HEK293 (cell line): ENCODE data around the gene TIMM13.

Experiments
- GLIS2 ChIP-seq: fragments of 450-650 bp; formaldehyde crosslinking; IDR thresholded peaks from 2 replicates; pipeline ENCODE4 v1.5.1; 2016; ENCODE audit warnings: missing biosample characterization, missing genetic modification characterization
- HIC1 ChIP-seq: fragments of 450-650 bp; formaldehyde crosslinking; IDR thresholded peaks from 2 replicates; pipeline ENCODE4 v1.5.1; 2016; ENCODE audit warnings: missing biosample characterization, missing genetic modification characterization
- HOXC10 ChIP-seq: sonication (generic); formaldehyde crosslinking; IDR thresholded peaks from 2 replicates; pipeline ENCODE4 v1.8.1; 2023; ENCODE audit warnings: mild to moderate bottlenecking, missing genetic modification reagents
- IKZF3 ChIP-seq: fragments of 450-650 bp; IDR thresholded peaks from 2 replicates; pipeline ENCODE4 v1.5.0; 2018; ENCODE audit warnings: missing biosample characterization, mild to moderate bottlenecking, missing genetic modification characterization, moderate library complexity
- INSM2 ChIP-seq: fragments of 450-650 bp; formaldehyde crosslinking; IDR thresholded peaks from 2 replicates; pipeline ENCODE4 v1.5.1; 2016; ENCODE audit warnings: missing biosample characterization, missing genetic modification characterization
- PATZ1 ChIP-seq: fragments of 450-650 bp; formaldehyde crosslinking; IDR thresholded peaks from 2 replicates; pipeline ENCODE4 v1.5.1; 2016; ENCODE audit warnings: missing biosample characterization, missing genetic modification characterization
- RBAK ChIP-seq: fragments of 450-650 bp; formaldehyde crosslinking; IDR thresholded peaks from 2 replicates; pipeline ENCODE4 v1.5.1; 2016; ENCODE audit warnings: missing biosample characterization, missing genetic modification characterization
- SCRT2 ChIP-seq: fragments of 450-650 bp; formaldehyde crosslinking; IDR thresholded peaks from 2 replicates; pipeline ENCODE4 v1.5.1; 2016; ENCODE audit warnings: missing biosample characterization, missing genetic modification characterization
- SP7 ChIP-seq: fragments of 450-650 bp; formaldehyde crosslinking; IDR thresholded peaks from 2 replicates; pipeline ENCODE4 v1.5.1; 2016; ENCODE audit warnings: missing biosample characterization, missing genetic modification characterization
- TSHZ1 ChIP-seq: fragments of 450-650 bp; formaldehyde crosslinking; IDR thresholded peaks from 2 replicates; pipeline ENCODE4 v1.5.1; 2016; ENCODE audit warnings: missing biosample characterization, missing genetic modification characterization, borderline replicate concordance
- YY2 ChIP-seq: fragments of 450-650 bp; formaldehyde crosslinking; IDR thresholded peaks from 2 replicates; pipeline ENCODE4 v1.5.1; 2016; ENCODE audit warnings: missing biosample characterization, missing genetic modification characterization
- ZEB2 ChIP-seq: fragments of 450-650 bp; formaldehyde crosslinking; IDR thresholded peaks from 2 replicates; pipeline ENCODE4 v1.5.1; 2016; ENCODE audit warnings: missing biosample characterization, missing genetic modification characterization
- ZNF16 ChIP-seq: fragments of 450-650 bp; formaldehyde crosslinking; IDR thresholded peaks from 2 replicates; pipeline ENCODE4 v1.5.1; 2016; ENCODE audit warnings: low read depth, missing biosample characterization, missing genetic modification characterization
- ZNF184 ChIP-seq: fragments of 450-650 bp; IDR thresholded peaks from 2 replicates; pipeline ENCODE4 v1.5.1; 2018; ENCODE audit warnings: missing biosample characterization, mild to moderate bottlenecking, missing genetic modification characterization
- ZNF221 ChIP-seq: fragments of 450-650 bp; formaldehyde crosslinking; IDR thresholded peaks from 2 replicates; pipeline ENCODE4 v1.5.1; 2017; ENCODE audit warnings: missing biosample characterization, missing genetic modification characterization, borderline replicate concordance
- ZNF23 ChIP-seq: fragments of 450-650 bp; formaldehyde crosslinking; IDR thresholded peaks from 2 replicates; pipeline ENCODE4 v1.5.1; 2016; ENCODE audit warnings: missing biosample characterization, missing genetic modification characterization, borderline replicate concordance
- ZNF292 ChIP-seq: fragments of 450-650 bp; formaldehyde crosslinking; IDR thresholded peaks from 2 replicates; pipeline ENCODE4 v1.5.1; 2016; ENCODE audit warnings: low read depth, missing biosample characterization, missing genetic modification characterization, borderline replicate concordance
- ZNF501 ChIP-seq: fragments of 450-650 bp; formaldehyde crosslinking; IDR thresholded peaks from 2 replicates; pipeline ENCODE4 v1.5.1; 2016; ENCODE audit warnings: missing biosample characterization, missing genetic modification characterization
- ZNF521 ChIP-seq: fragments of 450-650 bp; formaldehyde crosslinking; IDR thresholded peaks from 2 replicates; pipeline ENCODE4 v1.5.1; 2017; ENCODE audit warnings: missing biosample characterization, mild to moderate bottlenecking, missing genetic modification characterization
- ZNF544 ChIP-seq: fragments of 450-650 bp; formaldehyde crosslinking; IDR thresholded peaks from 2 replicates; pipeline ENCODE4 v1.5.0; 2017; ENCODE audit warnings: missing biosample characterization, missing genetic modification characterization
- ZNF560 ChIP-seq: fragments of 450-650 bp; formaldehyde crosslinking; IDR thresholded peaks from 2 replicates; pipeline ENCODE4 v1.5.1; 2017; ENCODE audit warnings: missing biosample characterization, missing genetic modification characterization, borderline replicate concordance
- ZNF621 ChIP-seq: fragments of 450-650 bp; formaldehyde crosslinking; IDR thresholded peaks from 2 replicates; pipeline ENCODE4 v1.5.1; 2017; ENCODE audit warnings: missing biosample characterization, missing genetic modification characterization
- ZNF626 ChIP-seq: fragments of 450-650 bp; sonication (Bioruptor Pico); formaldehyde crosslinking; IDR thresholded peaks from 2 replicates; pipeline ENCODE4 v1.5.1; 2018; ENCODE audit warnings: missing biosample characterization, missing genetic modification characterization, inconsistent platforms
- ZNF639 ChIP-seq: fragments of 450-650 bp; formaldehyde crosslinking; IDR thresholded peaks from 2 replicates; pipeline ENCODE4 v1.5.1; 2016; ENCODE audit warnings: missing biosample characterization, missing genetic modification characterization
- ZSCAN23 ChIP-seq: fragments of 450-650 bp; formaldehyde crosslinking; IDR thresholded peaks from 2 replicates; pipeline ENCODE4 v1.5.1; 2016; ENCODE audit warnings: missing biosample characterization, missing genetic modification characterization
- TF ChIP-seq, protein P1 (sequence below): fragments of 450-650 bp; formaldehyde crosslinking; IDR thresholded peaks from 2 replicates; pipeline ENCODE4 v1.5.0; 2017; ENCODE audit warnings: missing biosample characterization, missing genetic modification characterization, borderline replicate concordance

TIMM13 gene

DNA sequence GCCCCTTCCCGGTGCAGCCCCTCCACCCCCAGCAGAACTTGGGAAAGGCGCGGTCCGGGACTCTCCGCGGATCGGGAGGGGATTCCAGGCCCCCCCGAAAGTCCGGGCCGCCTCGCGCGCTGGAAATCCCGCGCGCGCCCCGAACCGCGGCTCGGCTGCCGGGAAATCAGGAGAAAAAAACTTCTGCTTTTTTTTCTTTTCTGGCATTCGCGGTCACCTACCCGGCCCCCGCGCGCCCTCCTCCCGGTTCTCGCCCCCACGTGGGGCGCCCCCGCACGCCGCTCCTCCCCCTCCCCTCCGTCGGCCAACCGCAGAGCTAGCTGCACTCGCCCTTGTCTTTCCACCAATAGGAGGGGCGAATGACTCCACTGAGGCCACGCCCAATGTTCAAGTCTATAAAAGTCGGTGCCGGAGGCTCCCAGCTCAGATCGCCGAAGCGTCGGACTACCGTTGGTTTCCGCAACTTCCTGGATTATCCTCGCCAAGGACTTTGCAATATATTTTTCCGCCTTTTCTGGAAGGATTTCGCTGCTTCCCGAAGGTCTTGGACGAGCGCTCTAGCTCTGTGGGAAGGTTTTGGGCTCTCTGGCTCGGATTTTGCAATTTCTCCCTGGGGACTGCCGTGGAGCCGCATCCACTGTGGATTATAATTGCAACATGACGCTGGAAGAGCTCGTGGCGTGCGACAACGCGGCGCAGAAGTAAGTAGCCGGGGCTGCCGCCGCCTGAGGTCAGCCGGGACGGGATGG is 48.5 kb upstream of the TIMM13 start, which contains the start of gene GADD45B (continued):
- no peak; the same call in 1 of the 2 replicates for TF ChIP-seq SP7 (tag by site-specific recombination)
- no peak for TF ChIP-seq ZNF544 (tag by site-specific recombination)
- TF ChIP-seq, protein P1, sequence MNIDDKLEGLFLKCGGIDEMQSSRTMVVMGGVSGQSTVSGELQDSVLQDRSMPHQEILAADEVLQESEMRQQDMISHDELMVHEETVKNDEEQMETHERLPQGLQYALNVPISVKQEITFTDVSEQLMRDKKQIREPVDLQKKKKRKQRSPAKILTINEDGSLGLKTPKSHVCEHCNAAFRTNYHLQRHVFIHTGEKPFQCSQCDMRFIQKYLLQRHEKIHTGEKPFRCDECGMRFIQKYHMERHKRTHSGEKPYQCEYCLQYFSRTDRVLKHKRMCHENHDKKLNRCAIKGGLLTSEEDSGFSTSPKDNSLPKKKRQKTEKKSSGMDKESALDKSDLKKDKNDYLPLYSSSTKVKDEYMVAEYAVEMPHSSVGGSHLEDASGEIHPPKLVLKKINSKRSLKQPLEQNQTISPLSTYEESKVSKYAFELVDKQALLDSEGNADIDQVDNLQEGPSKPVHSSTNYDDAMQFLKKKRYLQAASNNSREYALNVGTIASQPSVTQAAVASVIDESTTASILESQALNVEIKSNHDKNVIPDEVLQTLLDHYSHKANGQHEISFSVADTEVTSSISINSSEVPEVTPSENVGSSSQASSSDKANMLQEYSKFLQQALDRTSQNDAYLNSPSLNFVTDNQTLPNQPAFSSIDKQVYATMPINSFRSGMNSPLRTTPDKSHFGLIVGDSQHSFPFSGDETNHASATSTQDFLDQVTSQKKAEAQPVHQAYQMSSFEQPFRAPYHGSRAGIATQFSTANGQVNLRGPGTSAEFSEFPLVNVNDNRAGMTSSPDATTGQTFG (tag by site-specific recombination) = 0 out of 2 replicates have a peak, but pooled peaks have one; percentile 75
- TF ChIP-seq GLIS2 (tag by site-specific recombination) = peak; percentile 77
- TF ChIP-seq YY2 (tag by site-specific recombination) = 0 out of 2 replicates have a peak, but pooled peaks have one; percentile 20
- TF ChIP-seq ZNF626 (tag by site-specific recombination) = no peak
- TF ChIP-seq ZNF501 (tag by site-specific recombination) = no peak
- TF ChIP-seq ZNF560 = no peak
- TF ChIP-seq ZSCAN23 (tag by site-specific recombination) = no peak
- no peak for TF ChIP-seq HIC1
- no peak for TF ChIP-seq ZNF16
- TF ChIP-seq ZNF639 = peak; percentile 47
- TF ChIP-seq ZNF23 (tag by site-specific recombination) = no peak
- peak; percentile 54 for TF ChIP-seq ZNF184 (tag by site-specific recombination)
- no peak for TF ChIP-seq HOXC10 (CRISPR knock-in tag)
- TF ChIP-seq ZNF292 (tag by site-specific recombination) = no peak
- no peak for TF ChIP-seq ZNF621 (tag by site-specific recombination)
- peak; percentile 89 for TF ChIP-seq ZEB2 (tag by site-specific recombination)
- TF ChIP-seq SCRT2 (tag by site-specific recombination) = no peak
- TF ChIP-seq ZNF221 (tag by site-specific recombination) = no peak
- peak; percentile 100 for TF ChIP-seq PATZ1 (tag by site-specific recombination)
- no peak for TF ChIP-seq TSHZ1 (tag by site-specific recombination)
- TF ChIP-seq IKZF3 (tag by site-specific recombination) = peak; percentile 80
- TF ChIP-seq RBAK (tag by site-specific recombination) = no peak; the same call in 1 of the 2 replicates
- TF ChIP-seq INSM2 = no peak
- no peak for TF ChIP-seq ZNF521 (tag by site-specific recombination)
